Measurements from ENCODE around the gene GRK5.

GRK5 gene

GRCh38 chr10:119443441-119443840 is 236.1 kb downstream of the GRK5 start:
- H3K9ac ChIP-seq (ENCODE audit: low read length): no peak overlapping the region
- no peaks in the 10 kb centered on the region for H3K9me2 ChIP-seq (replicated peaks; ENCODE audit: insufficient read depth, low read length)
- H3K79me2 ChIP-seq (ENCODE audit: low read length): no peaks in the 10 kb centered on the region
- no peaks in the 10 kb centered on the region for H3K27me3 ChIP-seq (replicated peaks; ENCODE audit: insufficient read depth, low read length)
- H3K4me2 ChIP-seq (ENCODE audit: low read depth, low read length): no peak overlapping the region
- no peak overlapping the region for H3K4me3 ChIP-seq (ENCODE audit: low read length)
- TF ChIP-seq EZH2phosphoT487 (IDR thresholded peaks at IDR 0.05; ENCODE audit: low read length) (no peak), EZH2 (optimal IDR thresholded peaks at IDR 0.05; ENCODE audit: low read depth, low read length) (no peak)
- TF ChIP-seq, protein P1, sequence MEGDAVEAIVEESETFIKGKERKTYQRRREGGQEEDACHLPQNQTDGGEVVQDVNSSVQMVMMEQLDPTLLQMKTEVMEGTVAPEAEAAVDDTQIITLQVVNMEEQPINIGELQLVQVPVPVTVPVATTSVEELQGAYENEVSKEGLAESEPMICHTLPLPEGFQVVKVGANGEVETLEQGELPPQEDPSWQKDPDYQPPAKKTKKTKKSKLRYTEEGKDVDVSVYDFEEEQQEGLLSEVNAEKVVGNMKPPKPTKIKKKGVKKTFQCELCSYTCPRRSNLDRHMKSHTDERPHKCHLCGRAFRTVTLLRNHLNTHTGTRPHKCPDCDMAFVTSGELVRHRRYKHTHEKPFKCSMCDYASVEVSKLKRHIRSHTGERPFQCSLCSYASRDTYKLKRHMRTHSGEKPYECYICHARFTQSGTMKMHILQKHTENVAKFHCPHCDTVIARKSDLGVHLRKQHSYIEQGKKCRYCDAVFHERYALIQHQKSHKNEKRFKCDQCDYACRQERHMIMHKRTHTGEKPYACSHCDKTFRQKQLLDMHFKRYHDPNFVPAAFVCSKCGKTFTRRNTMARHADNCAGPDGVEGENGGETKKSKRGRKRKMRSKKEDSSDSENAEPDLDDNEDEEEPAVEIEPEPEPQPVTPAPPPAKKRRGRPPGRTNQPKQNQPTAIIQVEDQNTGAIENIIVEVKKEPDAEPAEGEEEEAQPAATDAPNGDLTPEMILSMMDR (IDR thresholded peaks at IDR 0.05; ENCODE audit: low read length): no peak
- no peaks in the 10 kb centered on the region for H3K9me3 ChIP-seq (replicated peaks; ENCODE audit: insufficient read depth, low read length)
- H3F3A ChIP-seq (ENCODE audit: insufficient read depth, low read length): no peaks in the 10 kb centered on the region
- H3K36me3 ChIP-seq (replicated peaks; ENCODE audit: insufficient read depth, low read length): no peaks in the 10 kb centered on the region
- H3K4me1 ChIP-seq (ENCODE audit: low read length): no peaks in the 10 kb centered on the region
- no peak for DNase-seq
- no peak overlapping the region for H2AFZ ChIP-seq (ENCODE audit: low read length)
- H3K27ac ChIP-seq (ENCODE audit: low read length): no peak overlapping the region
- peaks cover 3% of the 10 kb centered on the region; the same call in 1 of the 2 replicates for H4K20me1 ChIP-seq (ENCODE audit: insufficient read depth, low read length)

DNA sequence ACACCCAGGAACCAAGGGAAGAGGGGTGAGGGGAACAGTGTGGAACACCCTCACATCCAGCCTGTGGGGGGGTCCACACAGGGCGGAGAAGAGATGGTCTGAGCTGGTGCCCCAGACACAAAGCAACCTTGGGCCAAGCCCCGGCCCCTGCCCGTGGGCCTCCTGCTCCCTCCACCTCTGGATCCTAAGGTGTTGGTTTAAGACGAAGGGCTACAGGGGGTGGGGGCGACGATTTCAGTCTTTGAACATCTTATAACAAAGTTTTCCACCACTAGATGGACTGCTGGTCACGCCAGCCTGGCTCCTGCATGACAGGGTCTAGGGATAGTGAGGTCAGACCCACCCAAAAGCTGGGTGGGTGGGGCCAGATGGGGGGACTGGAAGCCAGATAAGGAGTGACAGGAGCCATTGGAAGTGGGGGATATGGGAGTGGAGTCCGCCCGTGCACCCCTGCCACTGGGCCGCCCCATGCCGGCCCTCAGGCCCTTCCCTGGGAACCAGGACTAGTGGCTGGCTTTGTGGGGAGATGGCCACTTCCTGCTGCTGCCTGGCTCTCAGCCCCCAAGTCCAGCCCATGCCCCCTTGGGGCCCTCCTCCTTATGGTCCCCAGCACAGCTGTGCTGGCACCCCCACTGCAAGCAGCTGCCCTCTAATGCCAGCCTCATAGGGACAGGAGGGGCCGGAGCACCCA is 236.7 kb downstream of the GRK5 start:
- TF ChIP-seq EZH2 (optimal IDR thresholded peaks at IDR 0.05; ENCODE audit: low read depth, low read length): no peak
- TF ChIP-seq, protein P1 (IDR thresholded peaks at IDR 0.05; ENCODE audit: low read length): no peak
- TF ChIP-seq EZH2phosphoT487 (IDR thresholded peaks at IDR 0.05; ENCODE audit: low read length): no peak
- H4K20me1 ChIP-seq (ENCODE audit: insufficient read depth, low read length): peaks cover 3% of the 10 kb centered on the region; the same call in 1 of the 2 replicates
- H3F3A ChIP-seq (ENCODE audit: insufficient read depth, low read length): no peaks in the 10 kb centered on the region
- no peak overlapping the region for H3K4me3 ChIP-seq (ENCODE audit: low read length)
- no peaks in the 10 kb centered on the region for H3K9me2 ChIP-seq (replicated peaks; ENCODE audit: insufficient read depth, low read length)
- H3K79me2 ChIP-seq (ENCODE audit: low read length): no peaks in the 10 kb centered on the region
- no peak overlapping the region for H3K9ac ChIP-seq (ENCODE audit: low read length)
- DNase-seq: no peak
- no peaks in the 10 kb centered on the region for H3K27me3 ChIP-seq (replicated peaks; ENCODE audit: insufficient read depth, low read length)
- H3K27ac ChIP-seq (ENCODE audit: low read length): no peak overlapping the region
- H3K4me2 ChIP-seq (ENCODE audit: low read depth, low read length): no peak overlapping the region
- H3K4me1 ChIP-seq (ENCODE audit: low read length): no peaks in the 10 kb centered on the region
- H3K36me3 ChIP-seq (replicated peaks; ENCODE audit: insufficient read depth, low read length): no peaks in the 10 kb centered on the region
- H2AFZ ChIP-seq (ENCODE audit: low read length): no peak overlapping the region
- no peaks in the 10 kb centered on the region for H3K9me3 ChIP-seq (replicated peaks; ENCODE audit: insufficient read depth, low read length)

- Histone ChIP-seq H3K4me2 (ENCODE audit: low read depth, low read length) (no peak overlapping the region), H2AFZ (ENCODE audit: low read length) (no peak overlapping the region), H3F3A (ENCODE audit: insufficient read depth, low read length) (no peaks in the 10 kb centered on the region), H3K79me2 (ENCODE audit: low read length) (no peaks in the 10 kb centered on the region), H3K9me3 (replicated peaks; ENCODE audit: insufficient read depth, low read length) (no peaks in the 10 kb centered on the region), H3K4me3 (ENCODE audit: low read length) (no peak overlapping the region), H3K9me2 (replicated peaks; ENCODE audit: insufficient read depth, low read length) (no peaks in the 10 kb centered on the region), H3K4me1 (ENCODE audit: low read length) (no peaks in the 10 kb centered on the region), H3K27me3 (replicated peaks; ENCODE audit: insufficient read depth, low read length) (no peaks in the 10 kb centered on the region), H3K27ac (ENCODE audit: low read length) (no peak overlapping the region), H3K36me3 (replicated peaks; ENCODE audit: insufficient read depth, low read length) (no peaks in the 10 kb centered on the region), H4K20me1 (ENCODE audit: insufficient read depth, low read length) (peaks cover 3% of the 10 kb centered on the region; the same call in 1 of the 2 replicates), H3K9ac (ENCODE audit: low read length) (no peak overlapping the region)
- DNase-seq: no peak
- TF ChIP-seq, protein P1 (IDR thresholded peaks at IDR 0.05; ENCODE audit: low read length): no peak
- TF ChIP-seq EZH2phosphoT487 (IDR thresholded peaks at IDR 0.05; ENCODE audit: low read length) (no peak), EZH2 (optimal IDR thresholded peaks at IDR 0.05; ENCODE audit: low read depth, low read length) (no peak)
Measured at GRCh38 chr10:119444866-119445265, 237.5 kb downstream of the GRK5 start.

Measured in MM.1S (cell line).